Left ventricle myocardium inferior (tissue), 1 donor: Measurements from ENCODE around the gene SEMA3C. TPM values are rescaled to one million over a fixed set of nuclear protein-coding genes. Genes with fewer than 3 reads are reported as not detected.

Source experiments
- DNase-seq: peaks from one replicate; pipeline ENCODE4 v3.0.0-alpha.2; 2020
- H3K27ac ChIP-seq: fragments of 200-600 bp; replicated peaks from 2 replicates; pipeline ENCODE4 v1.8.0; 2021
- H3K27me3 ChIP-seq: fragments of 200-600 bp; 2 replicates; pipeline ENCODE4 v1.8.0; 2021; ENCODE audit warnings: low read depth
- H3K36me3 ChIP-seq: fragments of 200-600 bp; 2 replicates; pipeline ENCODE4 v1.8.0; 2021
- H3K4me1 ChIP-seq: fragments of 200-600 bp; 2 replicates; pipeline ENCODE4 v1.8.0; 2021
- H3K4me3 ChIP-seq: fragments of 200-600 bp; 2 replicates; pipeline ENCODE4 v1.8.0; 2021; ENCODE audit warnings: mild to moderate bottlenecking, moderate library complexity
- H3K9me3 ChIP-seq: fragments of 200-600 bp; replicated peaks from 2 replicates; pipeline ENCODE4 v1.8.0; 2021
- CTCF ChIP-seq: fragments of 200-600 bp; IDR thresholded peaks from 2 replicates; pipeline ENCODE4 v1.8.0; 2021; ENCODE audit warnings: antibody characterized with exemption, mild to moderate bottlenecking, borderline replicate concordance
- intact Hi-C: fragments of 100-400 bp; cut with micrococcal nuclease; formaldehyde crosslinking; loops from one replicate; pipeline ENCODE4 v1.11.0; 2022
- total RNA-seq: library from RNA; stranded (reverse); fragmentation: NEBNext Ultra II Directional; extraction: Animal tissue kit (Norgen Biotek cat#: 25700); gene quantifications from one replicate; pipeline ENCODE4 v1.2.1, GENCODE V29; 2021
- donor health status: DM: no; HTN: yes; CAD: no; lungs with severe emphysema.

Gene SEMA3C
- total RNA-seq, 1 donor from 2014 or later, result 66.5 TPM

DNA sequence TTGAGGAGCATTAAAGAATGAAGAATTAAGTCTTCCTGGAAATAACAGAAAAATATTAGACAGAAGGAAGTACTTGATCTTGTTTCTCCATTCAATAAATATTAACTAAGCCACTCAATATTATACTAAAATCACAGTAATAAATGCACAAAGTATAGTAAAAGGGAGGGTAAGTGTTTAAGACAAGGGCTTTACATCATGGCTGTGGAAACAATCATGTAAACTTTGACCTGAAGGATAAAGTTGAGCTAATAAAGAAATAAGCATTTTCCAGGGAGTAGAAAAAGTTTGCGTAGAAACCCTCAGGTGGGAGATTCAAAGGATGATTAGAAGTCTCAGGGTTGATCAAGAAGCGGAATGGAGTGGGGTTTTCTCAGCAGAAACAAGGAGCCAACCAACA, 78.2 kb downstream of the SEMA3C start:
- no peak overlapping the region for H3K27ac ChIP-seq

GRCh38 chr7:80839855-80840254, 79.0 kb downstream of the SEMA3C start:
- Histone ChIP-seq H3K27ac (no peak overlapping the region), H3K9me3 (no peaks in the 10 kb centered on the region), H3K4me3 (no peak overlapping the region), H3K27me3 (no peaks in the 10 kb centered on the region), H3K36me3 (no peaks in the 10 kb centered on the region), H3K4me1 (peaks cover 29% of the 10 kb centered on the region)
- intact Hi-C loops, result no loop called here
- no peak for DNase-seq
- TF ChIP-seq CTCF, result no peak

More for the DNA sequence above, 78.2 kb downstream of the SEMA3C start:
- H3K4me3 ChIP-seq, result no peak overlapping the region
- H3K4me1 ChIP-seq, result peaks cover 29% of the 10 kb centered on the region
- intact Hi-C loops, result no loop called here
- H3K9me3 ChIP-seq, result no peaks in the 10 kb centered on the region
- no peak for TF ChIP-seq CTCF
- H3K36me3 ChIP-seq, result no peaks in the 10 kb centered on the region
- H3K27me3 ChIP-seq, result no peaks in the 10 kb centered on the region
- DNase-seq, result no peak

GRCh38 chr7:80838643-80839042, 80.2 kb downstream of the SEMA3C start:
- Histone ChIP-seq H3K36me3 (no peaks in the 10 kb centered on the region), H3K27me3 (no peaks in the 10 kb centered on the region), H3K4me3 (no peak overlapping the region), H3K4me1 (peaks cover 36% of the 10 kb centered on the region), H3K27ac (no peak overlapping the region), H3K9me3 (no peaks in the 10 kb centered on the region)
- no peak for DNase-seq
- intact Hi-C loops, result no loop called here
- no peak for TF ChIP-seq CTCF

DNA sequence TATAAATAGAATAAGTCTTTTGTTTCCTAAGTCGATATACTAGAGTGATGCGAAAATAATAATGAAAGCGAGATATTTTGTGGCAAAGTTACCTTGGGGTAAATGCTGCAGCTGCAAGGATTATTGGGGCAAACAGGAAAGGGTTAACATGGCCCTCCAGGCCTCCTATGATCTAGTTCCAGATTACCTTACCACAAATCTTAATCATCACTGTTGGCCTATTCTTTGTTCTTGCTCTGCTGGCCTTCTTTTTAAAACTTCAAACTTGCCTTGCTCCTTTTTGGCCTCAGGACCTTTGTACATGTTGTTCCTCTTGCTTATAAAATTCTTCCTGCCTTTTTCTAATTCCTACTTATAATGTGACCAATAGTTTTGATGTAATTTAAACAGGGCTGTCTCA, 81.5 kb downstream of the SEMA3C start:
- Histone ChIP-seq H3K36me3 (no peaks in the 10 kb centered on the region), H3K27ac (no peak overlapping the region), H3K27me3 (no peaks in the 10 kb centered on the region), H3K4me3 (no peak overlapping the region), H3K9me3 (no peaks in the 10 kb centered on the region), H3K4me1 (peaks cover 26% of the 10 kb centered on the region)
- DNase-seq, result no peak
- intact Hi-C loops, result no loop called here
- no peak for TF ChIP-seq CTCF

GRCh38 chr7:80835251-80835650, 83.6 kb downstream of the SEMA3C start:
- no peak for DNase-seq
- no peak for TF ChIP-seq CTCF
- H3K9me3 ChIP-seq, result no peaks in the 10 kb centered on the region
- H3K27ac ChIP-seq, result no peak overlapping the region
- intact Hi-C loops, result no loop called here
- H3K36me3 ChIP-seq, result no peaks in the 10 kb centered on the region
- peaks cover 36% of the 10 kb centered on the region for H3K4me1 ChIP-seq
- H3K4me3 ChIP-seq, result no peak overlapping the region
- H3K27me3 ChIP-seq, result no peaks in the 10 kb centered on the region
